ENCODE measurements around the gene SARDH. TPM values are rescaled to one million over a fixed set of nuclear protein-coding genes. Genes with fewer than 3 reads are reported as not detected.

The SARDH gene
- total and polyA plus RNA-seq, 2 donors (not counting 3 experiments of a cell fraction or from before 2014, with no cell fraction given) = 0.19 to 0.44 TPM

- dilution Hi-C loops (cut with MboI; ENCODE audit: extremely low pct_ligation_motif_present, low sequenced_read_pairs) = no loop called here
- POLR2A ChIA-PET = no interaction called here
- intact Hi-C loops (cut with micrococcal nuclease) = no loop called here
- Histone ChIP-seq H3K4me1 (ENCODE audit: control insufficient read depth, extremely low read depth, insufficient read depth, low read length) (no peaks in the 10 kb centered on the region), H3K9ac (replicated peaks; ENCODE audit: extremely low read depth, insufficient read depth, low read length) (no peak overlapping the region), H4K20me1 (replicated peaks; ENCODE audit: control insufficient read depth, extremely low read depth, insufficient read depth, low read length) (no peaks in the 10 kb centered on the region), H3K27ac (ENCODE audit: insufficient read depth, low read depth, low read length) (no peak overlapping the region), H3K36me3 (ENCODE audit: control insufficient read depth in 2 of 2, extremely low read depth in 1 of 2, insufficient read depth in 2 of 2, low read length in 2 of 2) (peaks cover 0 to 22% of the 10 kb centered on the region in 2 experiments), H3K9me3 (replicated peaks; ENCODE audit: control insufficient read depth, insufficient read depth, low read length) (no peaks in the 10 kb centered on the region), H3K4me3 (replicated peaks in 1 of 3; ENCODE audit: insufficient read depth in 1 of 3, low read depth in 1 of 3, low read length in 3 of 3) (no peak overlapping the region), H3K79me2 (ENCODE audit: control insufficient read depth, insufficient read depth, low read length) (no peaks in the 10 kb centered on the region), H3K4me2 (ENCODE audit: insufficient read depth, low read length) (no peak overlapping the region), H2AFZ (ENCODE audit: low read depth, low read length) (no peak overlapping the region), H3K27me3 (ENCODE audit: control insufficient read depth in 2 of 2, insufficient read depth in 2 of 2, low read length in 2 of 2) (no peaks in the 10 kb centered on the region), H3K9me1 (replicated peaks; ENCODE audit: control insufficient read depth, extremely low read depth, insufficient read depth, low read length) (no peaks in the 10 kb centered on the region)
- no peak for TF ChIP-seq EZH2 (IDR thresholded peaks at IDR 0.05; ENCODE audit: borderline replicate concordance, low read depth, low read length, severe bottlenecking)
- TF ChIP-seq POLR2A (IDR thresholded peaks at IDR 0.05; ENCODE audit: low read depth, low read length) = no peak
- TF ChIP-seq CTCF (IDR thresholded peaks at IDR 0.05; ENCODE audit: extremely low read depth in 1 of 2, insufficient read depth in 1 of 2, low read depth in 1 of 2, low read length in 2 of 2) = no peak
- no peak for TF ChIP-seq GATA2 (IDR thresholded peaks at IDR 0.05; ENCODE audit: insufficient read depth, insufficient read length, low read depth, low read length)
- CTCF ChIA-PET = interaction anchor here (1.2 to 2.9 kb wide), 3 partner anchors 13 to 225 kb away, joined by 3 to 23 read pairs (median 4); no protein-coding TSS in a partner anchor
- DNase-seq (ENCODE audit: low read depth, low spot score) (no peak), FAIRE-seq (no peak)
- no TSS peak for BruUV-seq (replicated peaks)
These were observed 30.3 kb upstream of the SARDH start for GRCh38 chr9:133768371-133768858.

GRCh38 chr9:133767625-133768024 lies 29.5 kb upstream of the SARDH start:
- Histone ChIP-seq H3K4me2 (ENCODE audit: insufficient read depth, low read length) (no peak overlapping the region), H3K27ac (ENCODE audit: insufficient read depth, low read depth, low read length) (no peak overlapping the region), H3K4me3 (replicated peaks in 1 of 3; ENCODE audit: insufficient read depth in 1 of 3, low read depth in 1 of 3, low read length in 3 of 3) (no peak overlapping the region), H2AFZ (ENCODE audit: low read depth, low read length) (no peak overlapping the region), H3K9me3 (replicated peaks; ENCODE audit: control insufficient read depth, insufficient read depth, low read length) (no peaks in the 10 kb centered on the region), H3K27me3 (ENCODE audit: control insufficient read depth in 2 of 2, insufficient read depth in 2 of 2, low read length in 2 of 2) (no peaks in the 10 kb centered on the region), H3K9me1 (replicated peaks; ENCODE audit: control insufficient read depth, extremely low read depth, insufficient read depth, low read length) (no peaks in the 10 kb centered on the region), H3K4me1 (ENCODE audit: control insufficient read depth, extremely low read depth, insufficient read depth, low read length) (no peaks in the 10 kb centered on the region), H3K36me3 (ENCODE audit: control insufficient read depth in 2 of 2, extremely low read depth in 1 of 2, insufficient read depth in 2 of 2, low read length in 2 of 2) (peaks cover 0 to 22% of the 10 kb centered on the region in 2 experiments), H3K79me2 (ENCODE audit: control insufficient read depth, insufficient read depth, low read length) (no peaks in the 10 kb centered on the region), H3K9ac (replicated peaks; ENCODE audit: extremely low read depth, insufficient read depth, low read length) (no peak overlapping the region), H4K20me1 (replicated peaks; ENCODE audit: control insufficient read depth, extremely low read depth, insufficient read depth, low read length) (no peaks in the 10 kb centered on the region)
- FAIRE-seq = no peak
- intact Hi-C loops (cut with micrococcal nuclease) = no loop called here
- ChIA-PET POLR2A (no interaction called here), CTCF (interaction anchor here (2.9 kb wide), 1 partner anchor 14 kb away, joined by 23 read pairs; no protein-coding TSS in a partner anchor)
- BruUV-seq (replicated peaks) = no TSS peak
- no peak for DNase-seq (ENCODE audit: low read depth, low spot score)
- no peak for TF ChIP-seq EZH2 (IDR thresholded peaks at IDR 0.05; ENCODE audit: borderline replicate concordance, low read depth, low read length, severe bottlenecking)
- TF ChIP-seq JUN (IDR thresholded peaks at IDR 0.05; ENCODE audit: borderline replicate concordance, insufficient read depth, insufficient read length, low read depth) = no peak
- TF ChIP-seq POLR2AphosphoS5 (IDR thresholded peaks at IDR 0.05; ENCODE audit: insufficient read depth, low read depth, low read length) = no peak
- TF ChIP-seq MAX (IDR thresholded peaks at IDR 0.05; ENCODE audit: insufficient read depth, insufficient read length) = no peak
- TF ChIP-seq GATA2 (IDR thresholded peaks at IDR 0.05; ENCODE audit: insufficient read depth, insufficient read length, low read depth, low read length) = no peak
- no peak for TF ChIP-seq MYC (IDR thresholded peaks at IDR 0.05; ENCODE audit: low read depth, low read length)
- TF ChIP-seq CTCF (IDR thresholded peaks at IDR 0.05; ENCODE audit: extremely low read depth in 1 of 2, insufficient read depth in 1 of 2, low read depth in 1 of 2, low read length in 2 of 2) = no peak
- TF ChIP-seq POLR2A (IDR thresholded peaks at IDR 0.05; ENCODE audit: low read depth, low read length) = no peak
- dilution Hi-C loops (cut with MboI; ENCODE audit: extremely low pct_ligation_motif_present, low sequenced_read_pairs) = no loop called here
